ENCODE results near the gene RORB. TPM values are rescaled to one million over a fixed set of nuclear protein-coding genes. Genes with fewer than 3 reads are reported as not detected.

Gene RORB
- total RNA-seq, 1 experiment from 2014 or later = 0.08 TPM

GRCh38 chr9:74663439-74663838, 166.3 kb downstream of the RORB start:
- Histone ChIP-seq H3K27ac (ENCODE audit: low read length) (no peak overlapping the region), H3K27me3 (ENCODE audit: control insufficient read depth, insufficient read depth, low read length) (no peaks in the 10 kb centered on the region), H3K9me3 (ENCODE audit: control insufficient read depth, insufficient read depth, low read depth, low read length) (no peaks in the 10 kb centered on the region), H3K36me3 (ENCODE audit: control insufficient read depth, insufficient read depth, low read length) (no peaks in the 10 kb centered on the region), H3K4me1 (ENCODE audit: control insufficient read depth, insufficient read depth, low read length) (no peaks in the 10 kb centered on the region), H3K4me3 (ENCODE audit: low read depth in 2 of 2, low read length in 2 of 2) (no peak overlapping the region)
- in situ Hi-C loops (cut with HindIII; ENCODE audit: low pct_unique_long_range_greater_than_20kb, low sequenced_read_pairs) (no loop called here), intact Hi-C loops (cut with micrococcal nuclease; ENCODE audit: unreplicated experiment) (no loop called here)
- CTCF ChIA-PET = no interaction called here
- BruUV-seq (replicated peaks) = no TSS peak
- TF ChIP-seq SIN3A (IDR thresholded peaks at IDR 0.05; ENCODE audit: borderline replicate concordance, insufficient read depth, low read depth, low read length) (no peak), CTCF (IDR thresholded peaks at IDR 0.05) (no peak), TCF7L2 (IDR thresholded peaks at IDR 0.05; ENCODE audit: low read depth, low read length) (no peak), POLR2AphosphoS5 (IDR thresholded peaks at IDR 0.05; ENCODE audit: low read depth, low read length) (no peak), REST (IDR thresholded peaks at IDR 0.05; ENCODE audit: insufficient read depth in 1 of 2, low read depth in 2 of 2, low read length in 1 of 2) (no peak)
- ATAC-seq (no peak), DNase-seq (ENCODE audit: low read depth, low spot score) (no peak)
- POLR2A ChIA-PET = no interaction called here

GRCh38 chr9:74666625-74667316, 169.6 kb downstream of the RORB start:
- no peak overlapping the region for H3K27ac ChIP-seq (ENCODE audit: low read length)
- no peaks in the 10 kb centered on the region for H3K36me3 ChIP-seq (ENCODE audit: control insufficient read depth, insufficient read depth, low read length)
- H3K4me1 ChIP-seq (ENCODE audit: control insufficient read depth, insufficient read depth, low read length) = no peaks in the 10 kb centered on the region
- H3K27me3 ChIP-seq (ENCODE audit: control insufficient read depth, insufficient read depth, low read length) = no peaks in the 10 kb centered on the region
- POLR2A ChIA-PET = no interaction called here
- CTCF ChIA-PET = no interaction called here
- H3K9me3 ChIP-seq (ENCODE audit: control insufficient read depth, insufficient read depth, low read depth, low read length) = no peaks in the 10 kb centered on the region
- intact Hi-C loops (cut with micrococcal nuclease; ENCODE audit: unreplicated experiment) (no loop called here), in situ Hi-C loops (cut with HindIII; ENCODE audit: low pct_unique_long_range_greater_than_20kb, low sequenced_read_pairs) (no loop called here)
- no TSS peak for BruUV-seq (replicated peaks)
- no peak overlapping the region for H3K4me3 ChIP-seq (ENCODE audit: low read depth in 2 of 2, low read length in 2 of 2)
- DNase-seq (ENCODE audit: low read depth, low spot score) (no peak), ATAC-seq (no peak)
- TF ChIP-seq CTCF (IDR thresholded peaks at IDR 0.05) = no peak
- TF ChIP-seq REST (IDR thresholded peaks at IDR 0.05; ENCODE audit: insufficient read depth in 1 of 2, low read depth in 2 of 2, low read length in 1 of 2) = no peak
- TF ChIP-seq POLR2AphosphoS5 (IDR thresholded peaks at IDR 0.05; ENCODE audit: low read depth, low read length) = no peak
- TF ChIP-seq SIN3A (IDR thresholded peaks at IDR 0.05; ENCODE audit: borderline replicate concordance, insufficient read depth, low read depth, low read length) = no peak
- no peak for TF ChIP-seq TCF7L2 (IDR thresholded peaks at IDR 0.05; ENCODE audit: low read depth, low read length)

Data from Panc1 (cell line).